IMR-90 (cell line): Measurements from ENCODE around the gene TINCR. TPM values are rescaled to one million over a fixed set of nuclear protein-coding genes. Genes with fewer than 3 reads are reported as not detected.

Experiments used
- ATAC-seq: fragments of 200-7000 bp; cut with Tn5 transposase; 2 replicates; pipeline ENCODE4 v1.9.1; 2020; ENCODE audit warnings: low read depth, mild to moderate bottlenecking, moderate library complexity
- BruUV-seq: library from RNA; stranded (reverse); fragments of 400-500 nt; replicated peaks from 2 replicates; lab custom pipeline; 2021; lab: Mats Ljungman, UMichigan
- CTCF ChIA-PET: fragments of 300-600 bp; formaldehyde crosslinking; extraction: SDS; loops from one replicate; lab custom pipeline; 2021; ENCODE audit warnings: antibody characterized with exemption; lab: Yijun Ruan, JAX
- POLR2A ChIA-PET: fragments of 300-600 bp; sonication (Branson Sonifier 250); formaldehyde crosslinking; loops from one replicate; lab custom pipeline; 2022; ENCODE audit warnings: antibody characterized with exemption; ENCODE audit not compliant: unreplicated experiment; lab: Charles Lee
- DNase-seq: peaks from one replicate; pipeline ENCODE4 v3.0.0; 2013
- H2AFZ ChIP-seq: replicated peaks from 2 replicates; pipeline ENCODE3; 2013; ENCODE audit warnings: low read length, mild to moderate bottlenecking; ENCODE audit not compliant: poor library complexity
- H2AK5ac ChIP-seq: 2 replicates; pipeline ENCODE4 v1.6.1; 2013; ENCODE audit warnings: low read depth, low read length, inconsistent platforms
- H2AK9ac ChIP-seq: replicated peaks from 2 replicates; pipeline ENCODE3; 2013; ENCODE audit warnings: mild to moderate bottlenecking, low read depth, low read length, moderate library complexity; ENCODE audit not compliant: poor library complexity
- H2BK120ac ChIP-seq: 2 replicates; pipeline ENCODE4 v1.6.1; 2013; ENCODE audit warnings: low read depth, low read length, inconsistent platforms
- H2BK15ac ChIP-seq: 3 replicates; pipeline ENCODE4 v1.6.1; 2013; ENCODE audit warnings: low read depth, low read length, inconsistent platforms
- H2BK20ac ChIP-seq: 2 replicates; pipeline ENCODE4 v1.6.1; 2013; ENCODE audit warnings: low read depth, mild to moderate bottlenecking, inconsistent platforms, low read length, moderate library complexity
- H2BK5ac ChIP-seq: 2 replicates; pipeline ENCODE4 v1.6.1; 2013; ENCODE audit warnings: mild to moderate bottlenecking, low read depth, low read length, inconsistent platforms; ENCODE audit not compliant: poor library complexity, severe bottlenecking
- H3K14ac ChIP-seq: replicated peaks from 2 replicates; pipeline ENCODE4 v1.6.1; 2013; ENCODE audit warnings: low read depth, low read length, inconsistent platforms
- H3K18ac ChIP-seq: 2 replicates; pipeline ENCODE4 v1.6.1; 2013; ENCODE audit warnings: low read depth, low read length, control low read depth
- H3K23ac ChIP-seq: 2 replicates; pipeline ENCODE4 v1.6.1; 2013; ENCODE audit warnings: low read depth, low read length, inconsistent platforms
- H3K27ac ChIP-seq: 2 replicates; pipeline ENCODE4 v1.5.1; 2013; ENCODE audit warnings: mild to moderate bottlenecking, control low read depth, low read length; ENCODE audit not compliant: insufficient read depth
- H3K27me3 ChIP-seq: 2 replicates; pipeline ENCODE4 v1.6.1; 2013; ENCODE audit warnings: low read length; ENCODE audit not compliant: control insufficient read depth, insufficient read depth
- H3K36me3 ChIP-seq: 2 replicates; pipeline ENCODE4 v1.6.1; 2013; ENCODE audit warnings: low read length, mixed read lengths; ENCODE audit not compliant: control insufficient read depth, insufficient read depth
- H3K4ac ChIP-seq: 2 replicates; pipeline ENCODE4 v1.6.1; 2013; ENCODE audit warnings: low read depth, low read length, inconsistent platforms
- H3K4me1 ChIP-seq: 2 replicates; pipeline ENCODE4 v1.6.1; 2013; ENCODE audit warnings: low read length, mixed read lengths; ENCODE audit not compliant: control insufficient read depth, insufficient read depth
- H3K4me2 ChIP-seq: 2 replicates; pipeline ENCODE4 v1.6.1; 2013; ENCODE audit warnings: low read depth, mild to moderate bottlenecking, control low read depth, low read length, moderate library complexity
- H3K4me3 ChIP-seq: 2 replicates; pipeline ENCODE4 v1.5.1; 2013; ENCODE audit warnings: low read depth, mild to moderate bottlenecking, control low read depth, low read length, moderate library complexity; ENCODE audit not compliant: insufficient read depth
- H3K56ac ChIP-seq: 2 replicates; pipeline ENCODE4 v1.6.1; 2013; ENCODE audit warnings: low read length, inconsistent platforms; ENCODE audit not compliant: insufficient read depth; ENCODE audit errors: extremely low read depth
- H3K79me1 ChIP-seq, 2 experiments: 2 replicates each; pipeline ENCODE4 v1.6.1; 2013; ENCODE audit warnings: low read length in 2 of 2, inconsistent platforms in 1 of 2, low read depth in 1 of 2
- H3K9ac ChIP-seq: 2 replicates; pipeline ENCODE4 v1.6.1; 2013; ENCODE audit warnings: low read depth, low read length, control low read depth
- H3K9me1 ChIP-seq: 2 replicates; pipeline ENCODE4 v1.6.1; 2013; ENCODE audit warnings: low read length, inconsistent platforms; ENCODE audit not compliant: insufficient read depth
- H3K9me3 ChIP-seq: 2 replicates; pipeline ENCODE4 v1.6.1; 2013; ENCODE audit warnings: low read length; ENCODE audit not compliant: control insufficient read depth, insufficient read depth
- H4K20me1 ChIP-seq: 2 replicates; pipeline ENCODE4 v1.6.1; 2013; ENCODE audit warnings: low read length, inconsistent platforms; ENCODE audit not compliant: insufficient read depth
- H4K5ac ChIP-seq: 2 replicates; pipeline ENCODE4 v1.6.1; 2013; ENCODE audit warnings: mild to moderate bottlenecking, low read depth, low read length, control low read depth
- H4K8ac ChIP-seq, 2 experiments: 2 replicates each; pipeline ENCODE4 v1.6.1; 2013; ENCODE audit warnings: low read depth in 2 of 2, low read length in 2 of 2, control low read depth in 1 of 2, inconsistent platforms in 1 of 2
- H4K91ac ChIP-seq: 2 replicates; pipeline ENCODE4 v1.6.1; 2013; ENCODE audit warnings: low read depth, low read length, inconsistent platforms; ENCODE audit not compliant: insufficient read depth
- BHLHE40 ChIP-seq: fragments of 150-350 bp; IDR thresholded peaks from 2 replicates; pipeline ENCODE4 v1.6.1; 2016; ENCODE audit warnings: mild to moderate bottlenecking, low read depth, low read length
- CEBPB ChIP-seq: IDR thresholded peaks from 2 replicates; pipeline ENCODE4 v1.6.1; 2012; ENCODE audit warnings: low read depth, low read length, improper control_type of control experiment
- CHD1 ChIP-seq: IDR thresholded peaks from 2 replicates; pipeline ENCODE4 v1.6.1; 2012; ENCODE audit warnings: low read depth, low read length, improper control_type of control experiment
- CTCF ChIP-seq: conservative IDR thresholded peaks from 2 replicates; pipeline ENCODE4 v1.5.1; 2012; ENCODE audit warnings: mild to moderate bottlenecking, low read depth, low read length, improper control_type of control experiment
- MAFK ChIP-seq: IDR thresholded peaks from 2 replicates; pipeline ENCODE4 v1.6.1; 2012; ENCODE audit warnings: low read depth, low read length, improper control_type of control experiment
- MXI1 ChIP-seq: IDR thresholded peaks from 2 replicates; pipeline ENCODE4 v1.6.1; 2012; ENCODE audit warnings: low read depth, mild to moderate bottlenecking, low read length, moderate library complexity, borderline replicate concordance
- NFE2L2 ChIP-seq: fragments of 150-350 bp; IDR thresholded peaks from 2 replicates; pipeline ENCODE4 v1.6.1; 2016; ENCODE audit warnings: low read depth, mild to moderate bottlenecking, low read length
- RAD21 ChIP-seq: IDR thresholded peaks from 2 replicates; pipeline ENCODE4 v1.6.1; 2012; ENCODE audit warnings: low read length, improper control_type of control experiment
- RCOR1 ChIP-seq: IDR thresholded peaks from 2 replicates; pipeline ENCODE4 v1.6.1; 2012; ENCODE audit warnings: mild to moderate bottlenecking, low read length, improper control_type of control experiment; ENCODE audit not compliant: insufficient replicate concordance
- WGBS, 2 experiments: methylation state at CpG; one replicate each; pipeline versions ENCODE4 v1.1.5 to v1.1.7; 2013; ENCODE audit warnings: missing lambda C conversion rate in 2 of 2; ENCODE audit not compliant: insufficient read length in 1 of 2; ENCODE audit errors: extremely low coverage in 2 of 2; 5-methylcytosine and 5-hydroxymethylcytosine counted together
- dilution Hi-C: fragments of 300-500 bp; cut with HindIII; formaldehyde crosslinking; loops from one replicate; pipeline ENCODE4 v1.14.3; 2018; ENCODE audit warnings: low sequenced_read_pairs; ENCODE audit not compliant: unreplicated experiment
- in situ Hi-C: fragments of 300-500 bp; cut with MboI; formaldehyde crosslinking; loops from 3 replicates; pipeline ENCODE4 v1.14.3; 2019; ENCODE audit warnings: low sequenced_read_pairs, inconsistent platforms, mixed read lengths
- intact Hi-C: fragments of 100-400 bp; cut with micrococcal nuclease; formaldehyde crosslinking; loops from 2 replicates; pipeline ENCODE4 v1.10.0; 2022
- polyA plus RNA-seq, 3 experiments: library from polyadenylated mRNA; depleted of rRNA; stranded (reverse); fragments of >200 nt; gene quantifications; 2 replicates each; pipeline ENCODE4 v1.2.3, GENCODE V29; 2012; ENCODE audit warnings: low replicate concordance in 1 of 3
- total RNA-seq: library from RNA; depleted of rRNA; stranded (reverse); fragments of >200 nt; gene quantifications from 2 replicates; pipeline ENCODE4 v1.2.3, GENCODE V29; 2012

The TINCR gene
- total and polyA plus RNA-seq, 2 of the 4 experiments (the other 2 are of a cell fraction): 0.05 TPM; not detected in 1

GRCh38 chr19:5612891-5613865, 45.4 kb upstream of the TINCR start:
- in situ Hi-C loops (no loop called here), dilution Hi-C loops (no loop called here), intact Hi-C loops (no loop called here)
- Histone ChIP-seq H3K4me3 (no peak overlapping the region), H4K8ac (no peak overlapping the region), H2BK20ac (no peak overlapping the region), H2BK120ac (no peak overlapping the region), H3K27ac (no peak overlapping the region), H3K36me3 (peaks cover 59% of the 10 kb centered on the region), H3K9me1 (no peaks in the 10 kb centered on the region), H3K79me1 (peaks cover 26 to 55% of the 10 kb centered on the region in 2 experiments), H3K18ac (no peak overlapping the region), H3K56ac (no peak overlapping the region), H3K4me1 (no peaks in the 10 kb centered on the region), H4K20me1 (peaks cover 22% of the 10 kb centered on the region), H4K91ac (no peak overlapping the region), H3K9me3 (no peaks in the 10 kb centered on the region), H3K9ac (no peak overlapping the region), H3K23ac (no peak overlapping the region), H3K4me2 (no peak overlapping the region), H2AK5ac (no peak overlapping the region), H4K5ac (no peak overlapping the region), H2AFZ (no peak overlapping the region), H3K14ac (no peak overlapping the region), H2BK5ac (no peak overlapping the region), H3K4ac (no peak overlapping the region), H2BK15ac (no peak overlapping the region), H3K27me3 (no peaks in the 10 kb centered on the region), H2AK9ac (no peak overlapping the region)
- BruUV-seq: no TSS peak
- ChIA-PET POLR2A (no interaction called here), CTCF (no interaction called here)
- 95% methylated on average over 9 of the region's 15 CpGs; no CpG with 5 or more reads in 1 of the 2 experiments for WGBS, 2 experiments
- TF ChIP-seq NFE2L2: no peak
- no peak for TF ChIP-seq CTCF
- TF ChIP-seq RAD21: no peak
- TF ChIP-seq MXI1: no peak
- TF ChIP-seq CEBPB: no peak
- TF ChIP-seq BHLHE40: no peak
- TF ChIP-seq RCOR1: no peak
- TF ChIP-seq MAFK: no peak
- no peak for TF ChIP-seq CHD1
- ATAC-seq (no peak), DNase-seq (no peak)
